Measurements from ENCODE around the gene RYR2. TPM values are rescaled to one million over a fixed set of nuclear protein-coding genes. Genes with fewer than 3 reads are reported as not detected.

The RYR2 gene
- polyA plus RNA-seq, 1 of the 3 experiments (the other 2 are of a cell fraction): under 0.01 TPM

DNA sequence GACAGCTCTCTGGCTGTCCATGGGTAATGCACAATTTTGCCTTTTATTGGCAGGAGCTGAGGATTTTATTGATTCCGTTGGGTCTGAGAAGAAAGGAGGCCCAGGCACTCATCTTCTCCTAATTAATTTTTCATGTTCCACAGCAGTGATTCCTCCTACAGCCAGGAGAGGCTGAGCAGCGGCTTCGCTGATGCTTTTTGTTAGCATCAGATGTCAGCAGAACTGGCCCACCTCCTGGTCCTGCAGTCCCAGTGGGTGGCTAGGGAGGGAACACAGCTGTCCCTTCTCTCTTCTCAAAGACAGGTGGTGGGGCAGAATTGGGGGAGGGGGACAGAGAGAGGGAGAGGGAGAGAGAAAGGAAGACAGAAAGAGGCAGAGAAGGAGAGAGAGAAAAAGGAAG, 43.4 kb upstream of the RYR2 start:
- Histone ChIP-seq H3K27ac (ENCODE audit: low read depth in 2 of 2, low read length in 1 of 2) (no peak overlapping the region), H3K9me3 (no peaks in the 10 kb centered on the region; the same call in 1 of the 2 replicates), H3K4me3 (ENCODE audit: low read depth in 2 of 2, low read length in 1 of 2) (no peak overlapping the region), H3K36me3 (replicated peaks in 1 of 2; ENCODE audit: control insufficient read depth in 1 of 2, insufficient read depth in 2 of 2, low read length in 1 of 2) (no peaks in the 10 kb centered on the region), H2AFZ (ENCODE audit: low read depth) (no peak overlapping the region), H4K20me1 (ENCODE audit: insufficient read depth) (no peaks in the 10 kb centered on the region), H3K79me2 (ENCODE audit: insufficient read depth) (no peaks in the 10 kb centered on the region), H3K9me2 (no peaks in the 10 kb centered on the region), H3K4me1 (ENCODE audit: control insufficient read depth in 1 of 2, insufficient read depth in 2 of 2, low read depth in 1 of 2, low read length in 1 of 2) (no peaks in the 10 kb centered on the region; a peak in 1 of 4 replicates), H3K27me3 (ENCODE audit: insufficient read depth) (no peaks in the 10 kb centered on the region), H3F3A (replicated peaks; ENCODE audit: insufficient read depth) (no peaks in the 10 kb centered on the region), H3K4me2 (no peak overlapping the region), H3K9ac (no peak overlapping the region)
- no peak for DNase-seq
- 43% methylated on average over 3 of the region's 3 CpGs for WGBS (ENCODE audit: low lambda C conversion rate)
- POLR2A ChIA-PET: no interaction called here
- CTCF ChIA-PET: no interaction called here
- TF ChIP-seq GATA2 (CRISPR knock-in tag; IDR thresholded peaks at IDR 0.05): no peak
- no peak for TF ChIP-seq EP300 (IDR thresholded peaks at IDR 0.05; ENCODE audit: borderline replicate concordance in 1 of 2, low read depth in 1 of 2, low read length in 1 of 2)
- TF ChIP-seq RFX5 (IDR thresholded peaks at IDR 0.05; ENCODE audit: low read length): no peak
- TF ChIP-seq, protein P1, sequence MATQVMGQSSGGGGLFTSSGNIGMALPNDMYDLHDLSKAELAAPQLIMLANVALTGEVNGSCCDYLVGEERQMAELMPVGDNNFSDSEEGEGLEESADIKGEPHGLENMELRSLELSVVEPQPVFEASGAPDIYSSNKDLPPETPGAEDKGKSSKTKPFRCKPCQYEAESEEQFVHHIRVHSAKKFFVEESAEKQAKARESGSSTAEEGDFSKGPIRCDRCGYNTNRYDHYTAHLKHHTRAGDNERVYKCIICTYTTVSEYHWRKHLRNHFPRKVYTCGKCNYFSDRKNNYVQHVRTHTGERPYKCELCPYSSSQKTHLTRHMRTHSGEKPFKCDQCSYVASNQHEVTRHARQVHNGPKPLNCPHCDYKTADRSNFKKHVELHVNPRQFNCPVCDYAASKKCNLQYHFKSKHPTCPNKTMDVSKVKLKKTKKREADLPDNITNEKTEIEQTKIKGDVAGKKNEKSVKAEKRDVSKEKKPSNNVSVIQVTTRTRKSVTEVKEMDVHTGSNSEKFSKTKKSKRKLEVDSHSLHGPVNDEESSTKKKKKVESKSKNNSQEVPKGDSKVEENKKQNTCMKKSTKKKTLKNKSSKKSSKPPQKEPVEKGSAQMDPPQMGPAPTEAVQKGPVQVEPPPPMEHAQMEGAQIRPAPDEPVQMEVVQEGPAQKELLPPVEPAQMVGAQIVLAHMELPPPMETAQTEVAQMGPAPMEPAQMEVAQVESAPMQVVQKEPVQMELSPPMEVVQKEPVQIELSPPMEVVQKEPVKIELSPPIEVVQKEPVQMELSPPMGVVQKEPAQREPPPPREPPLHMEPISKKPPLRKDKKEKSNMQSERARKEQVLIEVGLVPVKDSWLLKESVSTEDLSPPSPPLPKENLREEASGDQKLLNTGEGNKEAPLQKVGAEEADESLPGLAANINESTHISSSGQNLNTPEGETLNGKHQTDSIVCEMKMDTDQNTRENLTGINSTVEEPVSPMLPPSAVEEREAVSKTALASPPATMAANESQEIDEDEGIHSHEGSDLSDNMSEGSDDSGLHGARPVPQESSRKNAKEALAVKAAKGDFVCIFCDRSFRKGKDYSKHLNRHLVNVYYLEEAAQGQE (IDR thresholded peaks at IDR 0.05; ENCODE audit: low read depth, low read length): no peak
- no peak for TF ChIP-seq RCOR1 (IDR thresholded peaks at IDR 0.05; ENCODE audit: low read length)

DNA sequence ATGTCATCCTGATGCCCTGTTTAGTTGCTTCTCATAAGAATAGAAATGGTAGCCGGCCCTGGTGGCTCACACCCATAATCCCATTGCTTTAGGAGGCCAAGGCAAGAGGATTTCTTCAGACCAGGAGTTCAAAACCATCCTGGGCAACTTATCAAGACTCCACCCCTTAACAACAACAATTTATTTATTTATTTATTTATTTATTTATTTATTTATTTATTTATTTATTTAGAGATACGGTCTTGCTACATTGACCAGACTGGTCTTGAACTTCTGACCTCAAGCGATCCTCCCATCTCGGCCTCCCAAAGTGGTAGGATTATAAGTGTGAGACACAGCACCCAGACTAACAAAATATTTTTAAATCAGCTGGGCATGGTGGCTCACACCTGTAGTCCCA, 41.8 kb upstream of the RYR2 start:
- Histone ChIP-seq H3K79me2 (ENCODE audit: insufficient read depth) (no peaks in the 10 kb centered on the region), H3K9me3 (no peaks in the 10 kb centered on the region; the same call in 1 of the 2 replicates), H3K9ac (no peak overlapping the region), H3K36me3 (replicated peaks in 1 of 2; ENCODE audit: control insufficient read depth in 1 of 2, insufficient read depth in 2 of 2, low read length in 1 of 2) (no peaks in the 10 kb centered on the region), H4K20me1 (ENCODE audit: insufficient read depth) (no peaks in the 10 kb centered on the region), H3K4me1 (ENCODE audit: control insufficient read depth in 1 of 2, insufficient read depth in 2 of 2, low read depth in 1 of 2, low read length in 1 of 2) (no peaks in the 10 kb centered on the region; a peak in 1 of 4 replicates), H3F3A (replicated peaks; ENCODE audit: insufficient read depth) (no peaks in the 10 kb centered on the region), H3K4me3 (ENCODE audit: low read depth in 2 of 2, low read length in 1 of 2) (no peak overlapping the region), H3K4me2 (no peak overlapping the region), H3K27me3 (ENCODE audit: insufficient read depth) (no peaks in the 10 kb centered on the region), H3K9me2 (no peaks in the 10 kb centered on the region), H3K27ac (ENCODE audit: low read depth in 2 of 2, low read length in 1 of 2) (no peak overlapping the region), H2AFZ (ENCODE audit: low read depth) (no peak overlapping the region)
- 33% methylated on average over 4 of the region's 4 CpGs for WGBS (ENCODE audit: low lambda C conversion rate)
- DNase-seq: no peak
- POLR2A ChIA-PET: no interaction called here
- CTCF ChIA-PET: no interaction called here
- TF ChIP-seq FOXM1 (IDR thresholded peaks at IDR 0.05; ENCODE audit: low read depth) (no peak), RXRA (IDR thresholded peaks at IDR 0.05; ENCODE audit: borderline replicate concordance, low read depth) (no peak), FOSL2 (IDR thresholded peaks at IDR 0.05; ENCODE audit: borderline replicate concordance, low read depth) (no peak), RCOR1 (IDR thresholded peaks at IDR 0.05; ENCODE audit: low read length) (no peak), SMC3 (IDR thresholded peaks at IDR 0.05; ENCODE audit: low read depth, low read length) (no peak), FOXJ3 (CRISPR knock-in tag; IDR thresholded peaks at IDR 0.05) (no peak), YY1 (IDR thresholded peaks at IDR 0.05; ENCODE audit: low read depth) (no peak), MEF2A (IDR thresholded peaks at IDR 0.05; ENCODE audit: borderline replicate concordance, low read depth) (no peak), TCF12 (IDR thresholded peaks at IDR 0.05) (no peak), MXI1 (IDR thresholded peaks at IDR 0.05; ENCODE audit: low read depth, low read length) (no peak), ELF1 (IDR thresholded peaks at IDR 0.05) (no peak), EZH2phosphoT487 (IDR thresholded peaks at IDR 0.05; ENCODE audit: borderline replicate concordance, low read depth) (no peak)
- TF ChIP-seq, protein P1 (IDR thresholded peaks at IDR 0.05; ENCODE audit: low read depth, low read length): no peak
- TF ChIP-seq, protein P2, sequence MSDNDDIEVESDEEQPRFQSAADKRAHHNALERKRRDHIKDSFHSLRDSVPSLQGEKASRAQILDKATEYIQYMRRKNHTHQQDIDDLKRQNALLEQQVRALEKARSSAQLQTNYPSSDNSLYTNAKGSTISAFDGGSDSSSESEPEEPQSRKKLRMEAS (IDR thresholded peaks at IDR 0.05; ENCODE audit: low read depth): no peak
- TF ChIP-seq, protein P3, sequence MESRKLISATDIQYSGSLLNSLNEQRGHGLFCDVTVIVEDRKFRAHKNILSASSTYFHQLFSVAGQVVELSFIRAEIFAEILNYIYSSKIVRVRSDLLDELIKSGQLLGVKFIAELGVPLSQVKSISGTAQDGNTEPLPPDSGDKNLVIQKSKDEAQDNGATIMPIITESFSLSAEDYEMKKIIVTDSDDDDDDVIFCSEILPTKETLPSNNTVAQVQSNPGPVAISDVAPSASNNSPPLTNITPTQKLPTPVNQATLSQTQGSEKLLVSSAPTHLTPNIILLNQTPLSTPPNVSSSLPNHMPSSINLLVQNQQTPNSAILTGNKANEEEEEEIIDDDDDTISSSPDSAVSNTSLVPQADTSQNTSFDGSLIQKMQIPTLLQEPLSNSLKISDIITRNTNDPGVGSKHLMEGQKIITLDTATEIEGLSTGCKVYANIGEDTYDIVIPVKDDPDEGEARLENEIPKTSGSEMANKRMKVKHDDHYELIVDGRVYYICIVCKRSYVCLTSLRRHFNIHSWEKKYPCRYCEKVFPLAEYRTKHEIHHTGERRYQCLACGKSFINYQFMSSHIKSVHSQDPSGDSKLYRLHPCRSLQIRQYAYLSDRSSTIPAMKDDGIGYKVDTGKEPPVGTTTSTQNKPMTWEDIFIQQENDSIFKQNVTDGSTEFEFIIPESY (IDR thresholded peaks at IDR 0.05; ENCODE audit: borderline replicate concordance, low read depth): no peak

Data from SK-N-SH (cell line).